Transverse colon (tissue), 4 donors: ENCODE results near the gene ARHGEF38. TPM values are rescaled to one million over a fixed set of nuclear protein-coding genes. Genes with fewer than 3 reads are reported as not detected.

Source experiments
- DNase-seq: peaks from one replicate; pipeline ENCODE4 v3.0.0-alpha.2; 2019
- H3K27ac ChIP-seq, 4 donors: fragments of 200-600 bp; sonication (generic); 2 replicates each; pipeline ENCODE4 v1.5.1; 2016 to 2018; ENCODE audit warnings: inconsistent platforms in 4 of 4
- H3K27me3 ChIP-seq: fragments of 200-600 bp; sonication (generic); 2 replicates; pipeline ENCODE4 v1.5.1; 2017; ENCODE audit warnings: inconsistent platforms
- H3K36me3 ChIP-seq, 4 donors: fragments of 200-600 bp; sonication (generic); 2 replicates each; pipeline ENCODE4 v1.5.1; 2017 to 2019; ENCODE audit warnings: inconsistent platforms in 4 of 4
- H3K4me1 ChIP-seq, 4 donors: fragments of 200-600 bp; sonication (generic); 2 replicates each; pipeline ENCODE4 v1.5.1; 2017 to 2020; ENCODE audit warnings: inconsistent platforms in 4 of 4
- H3K4me3 ChIP-seq, 4 donors: fragments of 200-600 bp; sonication (generic); 1 replicate in 1 of 4; 2 replicates in 3 of 4; pipeline versions ENCODE4 v1.5.1 to v1.6.1; 2017 to 2019; ENCODE audit warnings: inconsistent platforms in 4 of 4
- H3K9me3 ChIP-seq, 2 donors: fragments of 200-600 bp; sonication (generic); 2 replicates each; pipeline ENCODE4 v1.5.1; 2017 to 2019; ENCODE audit warnings: inconsistent platforms in 2 of 2
- CTCF ChIP-seq, 5 experiments: fragments of 200-600 bp in 3 of 5; fragments of 450-650 bp in 2 of 5; sonication (generic) in 3 of 5; IDR thresholded peaks; 1 replicate in 2 of 5; 2 replicates in 3 of 5; pipeline ENCODE4 v1.5.1; 2016 to 2017; ENCODE audit warnings: antibody characterized with exemption in 5 of 5, inconsistent platforms in 3 of 5, mild to moderate bottlenecking in 2 of 5, moderate library complexity in 1 of 5
- EP300 ChIP-seq: sonication (generic); formaldehyde crosslinking; IDR thresholded peaks from one replicate; pipeline ENCODE4 v1.6.1; 2017; ENCODE audit warnings: antibody characterized with exemption, low read depth
- POLR2A ChIP-seq: fragments of 450-650 bp; IDR thresholded peaks from one replicate; pipeline ENCODE4 v1.6.1; 2016; ENCODE audit warnings: antibody characterized with exemption, mild to moderate bottlenecking, moderate library complexity
- POLR2AphosphoS5 ChIP-seq, 3 donors: sonication (generic); formaldehyde crosslinking; IDR thresholded peaks; one replicate each; pipeline ENCODE4 v1.6.1; 2016; ENCODE audit warnings: antibody characterized with exemption in 3 of 3
- WGBS, 2 donors: methylation state at CpG; one replicate each; pipeline ENCODE4 v1.1.5; 2018; ENCODE audit warnings: low coverage in 1 of 2; 5-methylcytosine and 5-hydroxymethylcytosine counted together
- in situ Hi-C, 4 donors: fragments of 200-750 bp; cut with MboI; loops; one replicate each; pipeline versions ENCODE4 v1.15.0 to v1.15.1; 2017; ENCODE audit warnings: low sequenced_read_pairs in 3 of 4, low pct_ligation_motif_present in 1 of 4, low pct_unique_long_range_greater_than_20kb in 1 of 4
- intact Hi-C: fragments of 100-400 bp; cut with DNase I; formaldehyde crosslinking; loops from one replicate; pipeline ENCODE4 v1.15.1; 2023; ENCODE audit warnings: low total_unique reads
- total RNA-seq, 4 donors: library from RNA; depleted of rRNA; stranded (reverse); fragments of >200 nt; gene quantifications; one replicate each; pipeline ENCODE4 v1.1.0, GENCODE V29; 2016

Gene ARHGEF38
- total RNA-seq, 4 donors from 2014 or later, result 2.6 to 18.1 (median 15.6) TPM

- Histone ChIP-seq H3K27me3 (no peaks in the 10 kb centered on the region), H3K36me3 (no peaks in the 10 kb centered on the region), H3K4me1 (peaks cover 0 to 30% (median 17%) of the 10 kb centered on the region in 4 donors), H3K27ac (no peak overlapping the region), H3K4me3 (no peak overlapping the region), H3K9me3 (no peaks in the 10 kb centered on the region)
- in situ Hi-C loops, result no loop called here
- 57 to 66% methylated on average over 7 of the region's 7 CpGs for whole genome bisulfite sequencing, 2 donors
- TF ChIP-seq POLR2AphosphoS5 (IDR thresholded peaks at IDR 0.05) (peak; percentile 41 to 86 (median 53)), EP300 (no peak)
- intact Hi-C loops, result no loop called here
- no peak for DNase-seq
Observed at GRCh38 chr4:105630670-105631655, 78.5 kb downstream of the ARHGEF38 start.

DNA sequence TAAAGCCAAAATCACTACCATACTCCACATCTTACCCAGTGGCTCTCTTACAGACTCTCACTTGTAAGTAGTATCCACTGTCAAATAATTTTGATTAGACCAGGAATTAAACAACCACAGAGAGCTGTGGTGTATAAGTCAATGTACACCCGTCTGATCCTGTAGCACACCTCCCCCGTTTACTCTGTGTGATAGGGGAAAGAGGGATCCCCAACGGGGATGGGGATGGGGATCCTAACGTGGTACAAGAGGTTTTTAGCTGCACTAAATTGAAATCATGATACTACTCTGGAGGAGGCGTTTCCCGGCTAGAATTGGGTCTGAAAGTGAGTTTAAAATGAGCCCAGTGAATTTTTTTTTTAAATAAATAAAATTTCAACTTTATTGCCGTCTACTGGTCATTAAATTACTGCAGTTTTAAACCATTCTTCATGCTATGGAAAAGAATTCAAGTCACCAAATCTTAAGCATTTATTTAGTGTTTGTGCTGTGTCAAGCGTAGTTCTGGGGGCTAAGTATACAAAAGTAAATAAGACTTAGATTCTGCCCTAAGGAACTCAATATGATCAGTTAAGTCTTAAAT is 79.5 kb downstream of the ARHGEF38 start:
- Histone ChIP-seq H3K36me3 (no peaks in the 10 kb centered on the region), H3K4me1 (peaks cover 0 to 32% (median 17%) of the 10 kb centered on the region in 4 donors), H3K27ac (no peak overlapping the region), H3K27me3 (no peaks in the 10 kb centered on the region), H3K4me3 (no peak overlapping the region), H3K9me3 (no peaks in the 10 kb centered on the region)
- no peak for TF ChIP-seq EP300
- TF ChIP-seq CTCF (IDR thresholded peaks at IDR 0.05), result peak in 2 of 5 experiments; percentile 24 to 44
- no peak for DNase-seq
- in situ Hi-C loops (no loop called here), intact Hi-C loops (no loop called here)
- 49 to 92% methylated on average over 3 to 8 of the region's 8 CpGs for WGBS, 2 donors

DNA sequence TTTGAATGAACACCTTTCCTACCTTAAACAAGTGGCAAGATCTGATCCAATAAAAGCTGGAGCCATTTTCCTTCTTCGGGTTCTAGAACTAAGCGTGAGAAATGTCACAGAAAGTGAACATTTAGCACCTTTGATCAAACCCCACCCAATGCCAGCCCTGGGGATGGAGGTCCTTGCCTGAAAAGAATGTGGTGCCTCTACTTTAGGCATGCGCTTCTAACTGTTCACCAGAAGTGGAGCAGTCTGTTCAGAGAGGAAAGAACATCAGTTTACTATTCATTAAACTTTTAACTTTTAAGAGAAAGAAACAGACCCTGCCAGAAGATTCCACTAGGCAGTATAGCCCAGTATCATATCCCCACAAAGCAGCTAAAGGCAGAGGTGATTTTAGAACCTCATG is 80.2 kb downstream of the ARHGEF38 start:
- WGBS, 2 donors, result 50 to 90% methylated on average over 3 of the region's 3 CpGs
- Histone ChIP-seq H3K9me3 (no peaks in the 10 kb centered on the region), H3K27ac (peak overlapping the region in 1 of 4 donors; percentile 8), H3K27me3 (no peaks in the 10 kb centered on the region), H3K4me1 (peaks cover 0 to 39% (median 17%) of the 10 kb centered on the region in 4 donors), H3K36me3 (no peaks in the 10 kb centered on the region), H3K4me3 (no peak overlapping the region)
- intact Hi-C loops, result no loop called here
- no peak for DNase-seq
- TF ChIP-seq CTCF (IDR thresholded peaks at IDR 0.05) (no peak), POLR2AphosphoS5 (IDR thresholded peaks at IDR 0.05) (no peak), EP300 (no peak), POLR2A (no peak)
- in situ Hi-C loops, result no loop called here

GRCh38 chr4:105633241-105633640 is 80.8 kb downstream of the ARHGEF38 start:
- TF ChIP-seq EP300 (no peak), POLR2A (no peak), CTCF (IDR thresholded peaks at IDR 0.05) (no peak), POLR2AphosphoS5 (IDR thresholded peaks at IDR 0.05) (no peak)
- Histone ChIP-seq H3K4me3 (no peak overlapping the region), H3K4me1 (peaks cover 0 to 45% (median 19%) of the 10 kb centered on the region in 4 donors), H3K36me3 (no peaks in the 10 kb centered on the region), H3K27me3 (no peaks in the 10 kb centered on the region), H3K9me3 (no peaks in the 10 kb centered on the region), H3K27ac (peak overlapping the region in 1 of 4 donors; percentile 8)
- 42 to 51% methylated on average over 2 to 3 of the region's 3 CpGs for WGBS, 2 donors
- intact Hi-C loops, result no loop called here
- in situ Hi-C loops, result no loop called here
- DNase-seq, result no peak
